ENCODE results near the gene CSNK2A2.

CSNK2A2 gene

DNA sequence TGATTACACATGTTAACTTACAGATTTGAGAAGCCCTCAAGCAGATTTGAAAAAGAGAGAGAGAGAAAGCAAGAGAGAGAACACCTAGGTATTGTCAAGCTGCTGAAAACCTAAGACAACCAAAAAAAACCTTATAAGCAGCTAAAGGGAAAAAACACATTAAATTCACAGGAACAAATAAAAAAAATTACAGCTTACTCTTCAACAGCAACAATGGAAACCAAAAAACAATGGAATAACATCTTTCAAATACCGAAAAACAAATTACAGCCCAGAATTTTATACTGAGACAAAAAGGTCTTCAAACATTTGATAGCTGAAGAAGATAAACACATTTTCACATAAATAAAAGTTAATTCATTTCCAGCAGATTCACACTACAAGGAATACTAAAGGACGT, 60.3 kb downstream of the CSNK2A2 start:
- DNase-seq = no peak

- DNase-seq = peak; percentile 97 to 98
Observed at GRCh38 chr16:58129097-58129936, 68.6 kb downstream of the CSNK2A2 start, which contains the start of gene CFAP20. Gene CFAP20 (minus strand): TSS chr16:58129381. CDS start chr16:58129115, 266 bp downstream.

- peak in 1 of 2 experiments; percentile 14 for DNase-seq
Observed at GRCh38 chr16:58128711-58129096, 69.2 kb downstream of the CSNK2A2 start.

DNA sequence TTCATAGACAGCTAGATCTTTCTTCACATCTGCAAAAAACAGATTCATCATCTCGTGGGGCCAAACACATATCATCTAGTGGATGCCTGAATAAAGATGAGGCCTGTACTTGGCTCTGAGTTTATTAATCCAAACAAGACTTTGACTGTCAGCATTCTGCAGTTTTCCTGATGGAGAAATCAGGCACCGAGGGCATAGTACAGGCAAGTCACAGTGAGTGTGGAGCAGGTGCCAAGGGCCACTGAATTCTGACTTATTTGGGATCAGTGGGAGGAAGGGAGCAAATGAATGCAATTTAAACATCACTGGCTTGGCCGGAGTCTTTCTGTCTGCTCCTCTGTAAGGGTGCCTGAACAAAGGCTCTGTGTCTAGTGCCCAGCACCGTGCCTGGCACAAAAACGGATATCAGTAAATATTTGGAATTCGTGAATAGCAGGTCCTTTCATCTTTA, 69.7 kb downstream of the CSNK2A2 start:
- DNase-seq = no peak

GRCh38 chr16:58127634-58128033, 70.3 kb downstream of the CSNK2A2 start:
- DNase-seq = peak in 1 of 2 experiments; percentile 7

DNA sequence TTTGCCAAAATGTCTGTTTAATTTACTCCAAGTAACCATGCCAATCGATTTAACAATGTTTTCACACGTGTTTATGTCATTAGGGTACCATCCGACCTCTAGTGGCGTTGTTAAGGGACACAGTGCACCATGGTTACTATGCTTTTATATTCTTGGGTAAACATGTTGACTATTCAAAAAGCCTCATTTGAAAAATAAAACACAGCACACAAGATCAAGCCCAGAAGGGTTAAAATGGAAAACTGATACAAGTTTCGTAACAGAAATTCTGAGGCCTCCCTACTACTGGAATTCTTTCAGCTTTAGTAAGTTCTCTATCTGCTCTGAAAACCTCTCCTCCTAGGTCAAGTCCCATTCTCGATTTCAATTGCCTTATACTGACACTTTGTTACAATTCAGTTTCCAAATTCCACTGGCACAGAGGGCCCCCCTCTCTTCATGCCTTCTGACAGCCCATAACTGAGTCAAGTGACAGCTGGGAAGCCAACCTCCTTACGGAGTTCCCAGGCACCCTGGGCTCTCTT, 70.8 kb downstream of the CSNK2A2 start:
- DNase-seq = peak in 1 of 2 experiments; percentile 26

- DNase-seq = no peak
Observed at GRCh38 chr16:58126451-58126961, 71.4 kb downstream of the CSNK2A2 start.

DNA sequence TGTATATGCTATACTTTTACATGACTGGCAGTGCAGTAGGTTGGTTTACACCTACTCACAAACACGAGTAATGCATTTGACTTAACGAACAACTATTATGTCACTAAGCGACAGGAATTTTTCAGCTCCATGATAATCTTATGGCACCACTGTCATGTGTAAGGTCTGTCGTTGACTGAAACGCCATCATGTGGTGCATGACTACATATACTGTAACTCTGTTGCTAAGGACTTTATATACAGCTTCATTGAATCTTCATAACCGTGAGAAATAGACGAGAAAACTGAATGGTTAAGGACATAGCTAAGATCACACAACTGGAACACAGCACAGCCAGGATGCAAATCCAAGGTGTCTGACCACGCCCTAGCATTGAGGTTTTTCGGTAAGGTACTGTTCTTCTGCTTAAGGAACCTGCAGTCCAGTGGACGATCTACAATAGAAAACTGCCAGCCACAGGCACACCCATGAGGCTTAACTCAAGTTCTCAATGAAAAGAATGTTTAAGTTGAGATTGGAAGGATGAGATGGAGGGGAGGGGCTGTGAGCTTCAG, 72.0 kb downstream of the CSNK2A2 start:
- DNase-seq = no peak

DNA sequence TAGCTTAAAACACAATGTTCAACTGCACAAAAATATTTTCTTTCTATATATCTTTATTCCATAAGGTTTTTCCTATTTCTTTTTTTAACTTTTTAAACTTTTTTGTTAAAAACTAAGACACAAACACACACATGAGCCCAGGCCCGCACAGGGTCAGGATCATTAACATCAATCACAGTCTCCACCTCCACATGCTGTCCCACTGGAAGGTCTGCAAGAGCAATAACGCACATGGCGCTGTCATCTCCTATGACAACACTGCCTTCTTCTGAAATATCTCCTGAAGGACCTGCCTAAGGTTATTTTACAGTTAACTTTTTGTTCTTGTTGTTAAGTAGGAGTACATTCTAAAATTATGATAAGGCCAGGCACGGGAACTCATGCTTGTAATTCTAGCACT, 72.9 kb downstream of the CSNK2A2 start:
- no peak for DNase-seq

GRCh38 chr16:58124601-58124915, 73.3 kb downstream of the CSNK2A2 start:
- DNase-seq = no peak

DNA sequence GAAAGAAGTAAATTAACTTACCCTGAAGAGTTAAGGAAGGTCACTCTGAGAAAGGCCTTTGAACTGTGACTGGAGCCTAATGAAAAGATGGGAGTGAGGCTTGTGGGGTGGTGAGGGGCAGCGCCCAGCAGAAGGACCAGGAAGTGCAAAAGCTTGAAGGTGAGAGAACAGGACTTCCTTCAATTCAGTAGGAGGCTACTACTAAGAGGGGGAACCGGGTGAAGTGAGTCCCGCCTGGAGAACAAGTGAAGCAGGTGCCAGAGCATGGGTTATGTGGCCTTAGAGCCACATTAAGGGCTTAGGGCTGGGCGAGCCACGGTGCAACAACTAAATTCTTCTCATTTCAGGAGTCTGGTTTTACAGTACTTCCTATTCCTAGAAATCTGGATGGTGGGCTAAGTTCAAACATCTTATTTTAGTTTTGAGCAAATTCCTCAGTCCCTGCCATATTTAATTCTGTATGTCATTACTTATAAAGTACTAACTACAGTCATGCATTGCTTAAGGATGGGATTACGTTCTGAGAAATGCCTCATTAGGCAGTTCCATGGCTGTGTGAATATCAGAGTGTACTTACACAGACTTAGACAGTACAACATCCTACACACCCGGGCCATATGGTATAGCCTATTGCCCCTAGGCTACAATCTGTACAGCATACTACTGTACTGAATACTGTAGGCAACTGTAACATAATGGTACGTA, 73.9 kb downstream of the CSNK2A2 start:
- DNase-seq = no peak

- no peak for DNase-seq
Observed at GRCh38 chr16:58121132-58121531, 76.8 kb downstream of the CSNK2A2 start.

- DNase-seq = no peak
Observed at GRCh38 chr16:58120234-58120633, 77.7 kb downstream of the CSNK2A2 start.

- DNase-seq = no peak
Observed at GRCh38 chr16:58119509-58119845, 78.4 kb downstream of the CSNK2A2 start.

GRCh38 chr16:58118801-58119508, 79.0 kb downstream of the CSNK2A2 start:
- no peak for DNase-seq

- no peak for DNase-seq
Observed at GRCh38 chr16:58116529-58116928, 81.4 kb downstream of the CSNK2A2 start.

- no peak for DNase-seq
Observed at GRCh38 chr16:58116081-58116480, 81.8 kb downstream of the CSNK2A2 start.

DNA sequence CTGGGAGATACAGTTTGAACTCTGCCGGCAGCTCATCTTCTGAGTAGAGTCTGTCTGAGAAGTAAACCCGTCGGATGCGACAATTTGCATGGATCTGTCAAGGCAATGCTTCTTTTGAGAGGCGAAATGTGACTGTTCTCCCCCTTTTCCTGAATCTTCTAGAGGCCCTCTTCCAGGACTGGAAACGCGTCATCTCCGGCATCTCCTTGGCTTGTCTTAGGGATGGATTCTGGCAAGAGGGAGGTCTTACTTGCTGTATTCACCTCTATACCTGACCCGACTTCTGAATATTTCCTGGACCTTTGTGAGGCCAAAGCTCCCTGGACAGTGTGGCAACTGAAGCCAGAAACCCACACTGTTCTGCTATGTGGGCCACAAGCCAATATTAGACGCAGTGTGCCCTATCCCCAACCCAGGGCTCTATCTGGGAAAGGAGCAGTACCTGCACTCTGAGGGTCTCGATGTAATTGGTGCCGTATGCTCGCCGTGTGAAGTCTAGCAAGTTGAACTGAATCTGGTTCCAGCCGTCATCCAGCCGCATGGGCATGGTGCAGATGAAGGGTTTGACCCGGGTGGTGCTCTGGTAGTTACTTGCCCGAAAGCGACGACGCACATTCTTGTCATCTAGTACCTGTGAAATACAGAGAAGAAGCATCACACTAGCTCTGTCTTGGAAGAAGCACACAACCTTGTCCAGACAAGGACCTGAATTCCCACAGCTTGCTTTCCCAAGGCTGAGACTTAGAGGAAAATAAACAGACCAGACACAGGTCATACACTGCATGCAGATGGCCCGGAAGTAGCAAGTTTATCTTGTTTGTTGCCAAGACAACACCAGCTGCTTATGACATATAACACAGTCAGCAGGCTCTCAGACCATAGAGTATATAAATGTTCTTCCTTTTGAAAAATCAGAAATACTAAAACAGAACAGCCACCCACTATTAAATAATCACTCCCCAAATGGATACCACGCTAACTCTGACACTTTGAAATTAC, 82.8 kb downstream of the CSNK2A2 start:
- DNase-seq = no peak

GRCh38 chr16:58111302-58111627, 86.6 kb downstream of the CSNK2A2 start:
- DNase-seq = no peak

DNA sequence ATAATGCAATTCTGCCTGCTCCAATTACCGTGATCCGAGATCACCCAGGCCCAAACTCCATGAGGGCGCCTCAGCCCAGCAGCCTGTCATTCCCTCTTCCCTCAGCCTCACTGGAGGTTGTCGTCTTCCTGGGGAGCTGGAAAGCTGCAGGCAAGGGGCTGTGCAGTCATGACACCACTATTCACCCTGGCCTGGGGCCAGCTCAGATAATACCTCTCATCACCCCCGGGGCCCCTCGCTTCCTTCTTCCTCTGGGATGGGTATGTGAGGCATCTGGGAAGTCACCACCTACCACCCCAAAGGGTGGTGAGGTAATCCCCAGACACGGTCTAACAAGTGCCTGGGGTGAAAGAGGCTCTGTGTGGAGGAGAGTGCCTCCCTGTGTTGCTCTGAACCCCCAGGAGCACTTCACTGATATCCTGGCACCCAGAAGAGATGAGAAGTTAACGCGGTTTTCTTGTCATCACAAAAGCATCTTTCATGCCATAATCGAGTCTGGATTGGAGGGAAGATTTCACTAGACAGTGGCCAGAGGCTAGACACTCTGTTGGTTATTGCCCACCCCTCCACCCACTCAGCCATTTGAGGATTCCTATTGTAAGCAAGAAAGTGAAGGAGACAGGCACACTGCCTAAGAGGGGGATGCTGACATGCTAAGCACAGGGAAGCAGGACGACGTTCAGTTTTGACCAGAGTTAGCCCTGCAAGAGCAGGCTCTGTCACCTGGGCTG, 87.2 kb downstream of the CSNK2A2 start:
- no peak for DNase-seq

DNA sequence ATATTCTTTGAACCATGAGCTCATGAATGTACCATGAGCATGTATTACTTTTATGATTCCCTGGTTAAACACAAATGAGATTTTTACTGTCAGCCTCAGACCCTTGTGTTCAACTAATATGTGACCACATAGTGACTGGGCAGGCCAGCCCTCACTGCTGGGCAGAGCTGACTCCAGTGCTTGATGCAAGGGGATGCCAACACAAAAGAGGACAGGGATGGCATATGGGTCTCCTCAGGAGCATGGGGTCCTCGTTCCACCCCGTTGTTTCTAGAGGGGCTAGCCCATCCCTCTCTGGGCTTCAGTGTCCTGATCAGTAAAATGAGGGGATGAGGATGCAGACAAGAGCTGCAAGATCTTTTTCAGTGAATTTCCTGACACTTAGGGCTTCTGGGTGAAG, 88.0 kb downstream of the CSNK2A2 start:
- DNase-seq = no peak

Measured in SW 1271 (cell line).